Left lobe of liver (tissue), 2 donors: ENCODE results near the gene STBD1. TPM values are rescaled to one million over a fixed set of nuclear protein-coding genes. Genes with fewer than 3 reads are reported as not detected.

Experiments
- ATAC-seq: fragments of 200-7000 bp; cut with Tn5 transposase; one replicate; pipeline ENCODE4 v1.9.1; 2020; ENCODE audit warnings: mild to moderate bottlenecking, moderate library complexity
- DNase-seq: peaks from one replicate; pipeline ENCODE4 v3.0.0-alpha.2; 2020; ENCODE audit warnings: low spot score
- total RNA-seq: library from RNA; stranded (reverse); gene quantifications from one replicate; pipeline ENCODE4 v1.2.1, GENCODE V29; 2021
- donor health status: DM: no; HTN: no; CAD: no; lungs with moderate emphysema.
- donor health status: DM: no; HTN: yes; CAD: no.

STBD1 gene
- total RNA-seq = 18.3 TPM

DNA sequence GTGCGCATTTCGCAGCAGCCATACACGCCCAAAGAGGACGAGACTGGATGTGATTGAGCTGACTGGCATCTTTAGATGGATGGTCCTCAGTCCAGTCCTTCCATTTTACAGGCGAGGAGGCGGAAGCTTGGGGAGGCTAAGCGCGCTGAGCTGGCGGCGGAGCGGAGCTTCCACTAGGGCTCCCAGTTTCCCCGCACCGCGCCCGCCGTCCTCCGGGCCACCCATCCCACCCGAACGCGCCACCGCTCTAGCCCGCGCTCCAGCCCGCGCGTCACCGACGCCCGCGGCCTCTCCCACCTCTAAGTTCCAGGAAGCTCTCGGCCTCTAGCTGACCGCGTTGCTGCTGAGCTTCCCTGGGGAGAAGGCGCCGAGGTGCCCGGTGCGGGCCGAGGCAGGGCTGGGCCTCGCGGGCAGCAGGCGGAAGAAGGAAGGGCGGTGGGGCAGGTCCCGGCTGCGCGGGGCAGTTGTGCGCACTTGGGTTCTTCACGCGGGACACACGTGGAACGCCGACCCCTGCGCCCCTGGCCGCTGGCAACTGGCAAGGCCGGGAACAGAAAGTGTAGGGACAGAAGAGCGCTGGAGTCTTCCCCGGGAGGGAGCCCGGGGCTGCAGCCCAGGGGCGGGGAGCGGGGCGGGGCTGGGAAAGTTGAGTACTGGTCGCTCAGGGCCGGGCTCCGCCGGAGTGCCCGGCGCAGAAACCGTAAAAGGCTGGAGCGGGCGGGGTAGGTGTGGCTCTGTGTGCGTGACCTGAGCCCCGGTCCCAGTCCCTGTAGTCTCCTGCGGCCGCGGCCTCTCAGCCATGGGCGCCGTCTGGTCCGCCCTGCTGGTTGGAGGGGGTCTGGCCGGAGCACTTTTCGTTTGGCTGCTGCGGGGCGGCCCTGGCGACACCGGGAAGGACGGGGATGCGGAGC, at the start of gene STBD1:
TSS of gene STBD1 (plus strand) at position 763 of the 911 bp plus-strand sequence. CDS start at position 800, 37 bp downstream.
- ATAC-seq = peak; percentile 73
- peak; percentile 95 for DNase-seq

GRCh38 chr4:76256968-76257367, 49.6 kb upstream of the STBD1 start:
- ATAC-seq = peak; percentile 53
- DNase-seq = no peak

DNA sequence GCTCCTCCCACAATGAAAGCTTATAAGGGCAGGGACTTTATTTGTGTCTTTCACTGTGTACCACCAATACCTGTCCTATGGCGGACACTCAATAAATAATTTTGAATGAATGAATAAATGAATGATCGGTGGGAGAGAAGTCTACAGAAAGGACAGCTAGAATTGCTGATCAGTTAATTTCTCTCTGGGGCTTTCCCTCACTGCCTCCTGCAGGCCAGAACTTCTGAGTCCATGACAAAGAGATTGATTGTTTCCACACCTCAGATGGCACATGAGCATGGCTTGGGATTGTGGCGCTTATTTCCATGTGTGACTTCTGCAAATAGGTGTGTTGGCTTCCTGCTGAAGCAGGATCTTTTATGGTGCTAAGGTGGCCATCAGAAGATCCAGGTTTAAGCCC, 48.7 kb upstream of the STBD1 start:
- DNase-seq (no peak), ATAC-seq (no peak)

- ATAC-seq (peak; percentile 70), DNase-seq (no peak)
These were observed 46.0 kb upstream of the STBD1 start for GRCh38 chr4:76260571-76260970.

- ATAC-seq = no peak
These were observed 40.8 kb upstream of the STBD1 start for GRCh38 chr4:76265631-76266218.

GRCh38 chr4:76266627-76267026, 39.9 kb upstream of the STBD1 start:
- DNase-seq (no peak), ATAC-seq (no peak)

More at GRCh38 chr4:76265631-76266218, 40.8 kb upstream of the STBD1 start:
- DNase-seq = no peak

DNA sequence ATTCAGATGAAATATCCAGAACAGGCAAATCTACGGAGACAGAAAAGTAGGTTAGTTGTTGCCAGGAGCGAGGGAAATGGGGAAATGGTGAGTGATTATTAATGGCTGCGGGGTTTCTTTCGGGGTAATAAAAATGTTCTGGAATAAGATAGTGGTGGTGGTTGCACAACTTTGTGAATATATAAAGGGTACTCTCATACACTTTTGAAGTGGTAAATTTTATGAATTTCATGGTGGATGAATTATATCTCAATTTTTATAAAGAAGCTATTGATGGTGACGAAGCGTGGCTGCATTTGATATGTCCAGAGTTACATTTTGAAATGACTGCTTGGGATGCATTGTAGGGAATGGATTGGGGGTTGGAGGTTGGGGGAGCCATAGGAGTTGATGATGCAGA, 38.7 kb upstream of the STBD1 start:
- DNase-seq = no peak
- no peak for ATAC-seq

GRCh38 chr4:76270244-76271175, 36.0 kb upstream of the STBD1 start:
- ATAC-seq (no peak), DNase-seq (no peak)

DNA sequence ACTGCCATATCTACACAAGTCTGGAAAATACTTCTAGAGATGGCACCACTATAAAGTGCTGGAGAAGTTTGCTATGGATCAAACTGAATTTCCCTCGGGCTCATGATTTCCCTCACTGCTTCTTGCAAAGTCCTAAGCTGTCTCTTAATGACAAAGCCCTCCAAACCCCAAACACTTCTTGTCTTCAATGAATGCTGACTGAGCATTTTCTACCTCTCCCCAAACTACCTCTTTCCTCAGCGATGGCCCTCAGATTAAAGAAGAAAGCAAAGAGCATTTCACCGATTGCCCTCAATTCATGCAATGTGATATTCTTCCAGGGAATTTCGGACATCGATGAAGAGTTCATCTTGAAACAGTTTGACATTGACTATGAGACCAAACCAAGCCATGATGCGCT, 35.3 kb upstream of the STBD1 start:
- DNase-seq (no peak), ATAC-seq (no peak)

DNA sequence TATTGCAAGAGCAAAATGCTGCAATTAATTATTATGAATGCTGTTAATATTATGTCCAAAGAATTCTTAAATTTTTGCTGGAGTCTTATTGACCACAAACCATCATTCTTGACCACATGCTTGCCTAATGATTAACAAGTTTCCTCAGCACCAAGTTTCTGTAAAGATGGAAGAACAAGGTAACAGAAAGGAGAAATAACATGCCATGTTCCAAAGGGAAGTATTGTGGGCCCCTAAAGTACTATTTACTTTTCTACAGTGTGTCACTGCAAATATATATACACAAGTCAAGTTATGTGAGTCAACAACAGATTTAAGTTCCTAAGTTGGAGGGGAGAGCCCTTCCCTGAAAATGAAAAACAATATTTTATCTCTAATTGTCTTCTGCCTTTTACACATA, 34.5 kb upstream of the STBD1 start:
- ATAC-seq (no peak), DNase-seq (no peak)

DNA sequence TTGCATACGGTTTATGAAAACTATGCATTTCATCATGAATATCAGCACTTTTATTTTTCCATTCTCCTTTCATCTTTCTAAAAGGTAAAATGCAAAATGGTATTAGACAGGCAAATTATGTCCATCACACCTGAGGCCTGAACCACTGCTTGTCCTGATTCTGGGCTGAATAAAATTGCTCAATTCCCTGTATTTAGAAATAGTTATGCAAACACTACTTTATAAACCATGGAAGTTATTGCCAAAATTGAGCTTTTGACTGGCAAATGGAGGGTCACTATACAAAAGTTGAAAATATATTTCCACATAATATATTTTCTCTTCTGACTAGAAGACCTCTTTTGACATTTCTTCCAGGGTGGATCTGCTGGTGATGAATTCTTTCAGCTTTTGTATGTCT, 34.0 kb upstream of the STBD1 start:
- DNase-seq (no peak), ATAC-seq (peak; percentile 60)

GRCh38 chr4:76272999-76273398, 33.5 kb upstream of the STBD1 start:
- peak; percentile 35 for ATAC-seq
- no peak for DNase-seq

DNA sequence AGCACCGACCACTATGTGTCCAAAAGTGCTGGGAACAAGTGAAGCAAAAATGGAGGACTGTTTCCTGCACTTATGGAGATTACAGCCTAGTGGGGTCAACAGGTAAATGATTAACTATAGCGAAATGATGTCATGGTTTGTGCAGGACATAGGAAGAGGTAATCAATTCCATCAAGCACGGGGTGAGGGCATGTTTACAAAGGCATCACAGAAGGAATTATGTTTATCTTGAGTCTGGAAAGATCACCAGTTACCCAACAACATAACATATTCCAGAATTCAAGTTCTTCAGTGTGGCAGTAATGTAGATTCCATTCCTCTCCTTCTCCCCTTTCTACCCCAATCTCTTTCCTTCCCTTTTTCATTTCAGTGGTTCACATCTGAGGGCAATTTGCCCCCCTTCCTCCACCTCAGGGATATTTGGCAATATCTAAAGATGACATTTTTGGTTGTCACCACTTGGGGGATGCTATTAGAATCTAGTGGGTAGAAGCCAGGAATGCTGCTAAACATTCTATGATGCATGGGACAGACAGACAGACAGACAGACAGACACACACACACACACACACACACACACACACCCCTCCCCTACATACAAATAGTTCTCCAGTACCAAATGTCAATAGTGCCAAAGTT, 30.9 kb upstream of the STBD1 start:
- ATAC-seq (peak; percentile 62), DNase-seq (peak; percentile 63)

- ATAC-seq (no peak), DNase-seq (no peak)
These were observed 29.7 kb upstream of the STBD1 start for GRCh38 chr4:76276813-76277212.

- DNase-seq = no peak
- peak; percentile 28 for ATAC-seq
These were observed 28.9 kb upstream of the STBD1 start for GRCh38 chr4:76277667-76278066.

- DNase-seq = no peak
- ATAC-seq = peak; percentile 62
These were observed 27.9 kb upstream of the STBD1 start for GRCh38 chr4:76278583-76278982.

DNA sequence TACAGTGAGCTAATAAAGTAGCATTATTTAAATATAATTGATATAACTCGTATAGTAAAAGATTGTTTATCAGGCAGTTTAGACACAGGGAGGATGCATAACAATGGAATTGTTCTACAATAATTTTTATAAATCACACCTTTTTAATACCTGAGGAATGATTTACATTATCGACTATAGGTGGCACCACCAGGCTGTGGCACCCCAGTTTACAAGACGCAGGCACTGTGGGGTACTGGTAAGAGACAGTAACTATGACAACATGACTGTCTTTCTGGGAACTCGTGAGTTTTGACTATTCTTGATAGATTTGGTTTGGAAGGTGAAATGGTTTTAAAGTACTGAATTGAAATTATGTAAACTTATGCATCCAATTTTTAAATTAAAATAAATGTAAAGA, 27.1 kb upstream of the STBD1 start:
- ATAC-seq = no peak
- no peak for DNase-seq

DNA sequence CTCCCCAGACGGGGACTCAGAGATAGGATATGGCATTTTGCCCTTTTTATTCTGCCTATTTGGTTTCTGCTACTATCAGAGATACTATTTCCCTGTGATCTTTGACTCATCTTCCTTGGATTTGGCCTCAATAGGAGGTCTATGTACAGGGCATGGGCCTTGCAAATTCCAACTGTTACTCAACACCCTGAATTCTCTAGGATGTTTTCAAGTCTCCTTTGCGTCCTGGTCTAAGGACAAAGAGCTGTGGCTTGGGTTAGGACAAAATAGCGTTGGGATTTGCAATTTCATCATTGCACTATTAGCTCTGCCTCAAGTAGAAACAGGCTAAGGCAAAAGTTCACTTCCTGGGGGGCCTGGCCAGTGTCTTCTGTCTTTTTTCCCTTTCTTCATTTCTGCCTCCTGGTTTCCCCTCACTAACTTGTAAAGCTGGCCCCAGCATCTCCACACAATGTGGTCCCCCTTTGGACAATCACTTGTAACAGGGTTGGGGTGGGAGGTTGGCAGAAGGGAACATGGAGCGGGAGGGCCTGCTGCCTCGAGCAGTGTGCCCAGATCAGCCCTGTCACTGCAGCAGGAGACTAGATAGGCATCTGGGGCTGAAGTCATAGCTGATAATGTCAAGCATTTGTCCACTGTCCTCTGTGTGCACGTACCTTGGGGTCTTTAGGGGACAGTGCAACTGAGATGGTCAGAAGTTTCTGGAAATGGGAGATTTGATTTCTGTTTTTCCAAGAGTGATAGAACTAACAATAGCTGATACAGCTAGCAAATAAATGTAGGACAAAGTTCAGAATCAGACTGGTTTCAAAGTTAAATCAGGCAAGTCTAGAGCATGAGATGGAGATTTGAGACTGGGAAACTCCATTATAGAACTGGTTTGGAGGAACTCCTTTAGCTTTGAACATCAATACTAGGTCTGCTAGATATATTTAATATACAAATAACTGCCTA, 25.8 kb upstream of the STBD1 start:
- DNase-seq = no peak
- peak; percentile 40 for ATAC-seq

DNA sequence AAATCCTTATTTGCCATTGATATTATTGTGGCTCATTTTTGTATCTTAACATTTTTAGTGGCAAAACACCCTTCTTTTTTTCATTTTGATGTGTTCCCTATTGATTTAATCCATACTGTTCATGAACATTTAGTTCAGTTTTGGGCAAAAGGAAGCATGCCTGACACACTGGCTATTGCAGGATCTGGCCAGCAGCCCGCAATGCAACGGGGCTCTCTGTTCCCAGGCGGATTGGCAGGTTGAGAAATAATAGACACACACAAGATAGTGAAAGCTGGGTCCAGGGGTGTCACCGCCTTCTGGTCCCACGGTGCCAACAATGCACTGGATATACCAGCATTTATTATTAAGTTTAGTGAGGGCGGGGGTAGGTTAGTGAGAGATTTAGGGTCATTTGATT, 24.9 kb upstream of the STBD1 start:
- ATAC-seq = peak; percentile 38
- DNase-seq = peak; percentile 84
